ACC112 (cell line): ENCODE results near the gene DLG3.
"Not testable (repeated sequence)": the region's sequence is repeated elsewhere in the genome, so short reads cannot be mapped to it uniquely, and the experiment has no call there.

Source experiments
- H2AFZ ChIP-seq: fragments of 200-600 bp; sonication (generic); one replicate; pipeline ENCODE4 v1.6.0; 2017; ENCODE audit warnings: antibody characterized with exemption, low read length; ENCODE audit not compliant: unreplicated experiment
- H3K27ac ChIP-seq: fragments of 200-600 bp; sonication (generic); 2 replicates; pipeline ENCODE4 v1.5.1; 2014; ENCODE audit warnings: low read depth, mild to moderate bottlenecking, antibody characterized with exemption, low read length, moderate library complexity
- H3K27me3 ChIP-seq: fragments of 200-600 bp; sonication (generic); 2 replicates; pipeline ENCODE4 v1.6.1; 2014; ENCODE audit warnings: mild to moderate bottlenecking, antibody characterized with exemption, low read length, moderate library complexity, mixed read lengths; ENCODE audit not compliant: insufficient read depth
- H3K36me3 ChIP-seq: fragments of 200-600 bp; sonication (generic); 2 replicates; pipeline ENCODE4 v1.6.1; 2016; ENCODE audit warnings: mild to moderate bottlenecking, antibody characterized with exemption, low read length, moderate library complexity, mixed read lengths; ENCODE audit not compliant: insufficient read depth
- H3K4me1 ChIP-seq: fragments of 200-600 bp; sonication (generic); one replicate; pipeline ENCODE4 v1.6.1; 2016; ENCODE audit warnings: low read length, mixed read lengths; ENCODE audit not compliant: insufficient read depth, unreplicated experiment, control insufficient read depth
- H3K4me3 ChIP-seq: fragments of 200-600 bp; sonication (generic); 2 replicates; pipeline ENCODE4 v1.5.1; 2014; ENCODE audit warnings: mild to moderate bottlenecking, low read depth, low read length
- H3K79me2 ChIP-seq: fragments of 200-600 bp; sonication (generic); one replicate; pipeline ENCODE4 v1.6.0; 2016; ENCODE audit warnings: low read length; ENCODE audit not compliant: control insufficient read depth, unreplicated experiment, insufficient read depth

Gene DLG3

GRCh38 chrX:70515692-70516091 lies 71.1 kb downstream of the DLG3 start:
- not testable (repeated sequence) for H3K27me3 ChIP-seq, H3K79me2 ChIP-seq, H3K36me3 ChIP-seq, H2AFZ ChIP-seq, H3K27ac ChIP-seq, H3K4me3 ChIP-seq, H3K4me1 ChIP-seq

- Histone ChIP-seq H3K4me3 (no peak overlapping the region), H3K36me3 (no peaks in the 10 kb centered on the region), H3K79me2 (no peaks in the 10 kb centered on the region), H2AFZ (no peak overlapping the region), H3K4me1 (no peaks in the 10 kb centered on the region), H3K27me3 (no peaks in the 10 kb centered on the region), H3K27ac (no peak overlapping the region)
Measured at GRCh38 chrX:70525733-70526132, 81.1 kb downstream of the DLG3 start.

- H3K4me1 ChIP-seq, result no peaks in the 10 kb centered on the region
Measured at GRCh38 chrX:70527053-70527452, 82.4 kb downstream of the DLG3 start.

GRCh38 chrX:70527610-70528345 lies 83.1 kb downstream of the DLG3 start:
- no peak overlapping the region for H3K4me3 ChIP-seq
- no peak overlapping the region for H2AFZ ChIP-seq
- no peaks in the 10 kb centered on the region for H3K36me3 ChIP-seq
- no peaks in the 10 kb centered on the region for H3K4me1 ChIP-seq
- H3K27me3 ChIP-seq, result no peaks in the 10 kb centered on the region
- no peak overlapping the region for H3K27ac ChIP-seq
- H3K79me2 ChIP-seq, result no peaks in the 10 kb centered on the region

More at GRCh38 chrX:70527053-70527452, 82.4 kb downstream of the DLG3 start:
- Histone ChIP-seq H3K27ac (no peak overlapping the region), H3K4me3 (no peak overlapping the region), H3K36me3 (no peaks in the 10 kb centered on the region), H3K79me2 (no peaks in the 10 kb centered on the region), H2AFZ (no peak overlapping the region), H3K27me3 (no peaks in the 10 kb centered on the region)

GRCh38 chrX:70535198-70535597 lies 90.6 kb downstream of the DLG3 start:
- Histone ChIP-seq H3K4me1 (no peaks in the 10 kb centered on the region), H3K79me2 (no peaks in the 10 kb centered on the region), H3K4me3 (no peak overlapping the region), H3K36me3 (no peaks in the 10 kb centered on the region), H2AFZ (no peak overlapping the region), H3K27ac (no peak overlapping the region), H3K27me3 (no peaks in the 10 kb centered on the region)

GRCh38 chrX:70549429-70549828 lies 104.8 kb downstream of the DLG3 start:
- no peaks in the 10 kb centered on the region for H3K79me2 ChIP-seq
- H3K36me3 ChIP-seq, result no peaks in the 10 kb centered on the region

GRCh38 chrX:70552130-70552704 lies 107.6 kb downstream of the DLG3 start:
- H3K27me3 ChIP-seq, result no peaks in the 10 kb centered on the region
- no peaks in the 10 kb centered on the region for H3K36me3 ChIP-seq
- no peak overlapping the region for H3K4me3 ChIP-seq
- H2AFZ ChIP-seq, result no peak overlapping the region
- no peaks in the 10 kb centered on the region for H3K79me2 ChIP-seq
- H3K4me1 ChIP-seq, result no peaks in the 10 kb centered on the region
- no peak overlapping the region for H3K27ac ChIP-seq

More at GRCh38 chrX:70549429-70549828, 104.8 kb downstream of the DLG3 start:
- Histone ChIP-seq H2AFZ (no peak overlapping the region), H3K27ac (no peak overlapping the region), H3K4me3 (no peak overlapping the region), H3K27me3 (no peaks in the 10 kb centered on the region), H3K4me1 (no peaks in the 10 kb centered on the region)

- Histone ChIP-seq H3K4me1 (no peaks in the 10 kb centered on the region), H3K27ac (no peak overlapping the region), H3K36me3 (no peaks in the 10 kb centered on the region), H3K79me2 (no peaks in the 10 kb centered on the region), H3K27me3 (no peaks in the 10 kb centered on the region), H3K4me3 (no peak overlapping the region), H2AFZ (no peak overlapping the region)
Measured at GRCh38 chrX:70553516-70553915, 108.9 kb downstream of the DLG3 start.

GRCh38 chrX:70554081-70554480 lies 109.4 kb downstream of the DLG3 start:
- Histone ChIP-seq H2AFZ (no peak overlapping the region), H3K79me2 (no peaks in the 10 kb centered on the region), H3K27ac (no peak overlapping the region), H3K4me3 (no peak overlapping the region), H3K27me3 (no peaks in the 10 kb centered on the region), H3K4me1 (no peaks in the 10 kb centered on the region), H3K36me3 (no peaks in the 10 kb centered on the region)

- Histone ChIP-seq H3K4me3 (no peak overlapping the region), H2AFZ (no peak overlapping the region), H3K27ac (no peak overlapping the region)
Measured at GRCh38 chrX:70554523-70554922, 109.9 kb downstream of the DLG3 start.

GRCh38 chrX:70554948-70555347 lies 110.3 kb downstream of the DLG3 start:
- Histone ChIP-seq H3K4me1 (no peaks in the 10 kb centered on the region), H3K4me3 (no peak overlapping the region), H3K27ac (no peak overlapping the region), H3K36me3 (no peaks in the 10 kb centered on the region), H3K27me3 (no peaks in the 10 kb centered on the region), H3K79me2 (no peaks in the 10 kb centered on the region), H2AFZ (no peak overlapping the region)

More at GRCh38 chrX:70554523-70554922, 109.9 kb downstream of the DLG3 start:
- no peaks in the 10 kb centered on the region for H3K4me1 ChIP-seq
- H3K79me2 ChIP-seq, result no peaks in the 10 kb centered on the region
- H3K36me3 ChIP-seq, result no peaks in the 10 kb centered on the region
- H3K27me3 ChIP-seq, result no peaks in the 10 kb centered on the region
